ENCODE measurements around the gene CFAP69.

CFAP69 gene

DNA sequence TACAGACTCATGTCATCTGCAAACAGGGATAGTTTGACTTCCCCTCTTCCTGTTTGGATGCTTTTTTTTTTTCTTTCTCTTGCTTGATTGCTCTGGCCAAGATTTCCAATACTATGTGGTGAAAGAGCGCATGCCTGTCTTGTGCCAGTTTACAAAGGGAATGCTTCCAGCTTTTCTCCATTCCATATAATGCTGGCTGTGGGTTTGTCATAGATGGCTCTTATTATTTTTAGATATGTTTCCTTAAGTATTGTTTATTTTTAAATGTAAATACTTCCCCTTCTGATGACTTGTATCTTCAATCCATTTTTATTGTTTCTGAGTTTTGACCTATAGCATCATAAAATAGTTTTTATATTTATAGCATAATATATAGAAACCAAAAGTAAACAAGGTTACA, 58.3 kb downstream of the CFAP69 start:
- no peak overlapping the region for H3K4me3 ChIP-seq (ENCODE audit: control insufficient read depth, low read depth, low read length)
- no peak for DNase-seq (ENCODE audit: low read depth)
- TF ChIP-seq, protein P1, sequence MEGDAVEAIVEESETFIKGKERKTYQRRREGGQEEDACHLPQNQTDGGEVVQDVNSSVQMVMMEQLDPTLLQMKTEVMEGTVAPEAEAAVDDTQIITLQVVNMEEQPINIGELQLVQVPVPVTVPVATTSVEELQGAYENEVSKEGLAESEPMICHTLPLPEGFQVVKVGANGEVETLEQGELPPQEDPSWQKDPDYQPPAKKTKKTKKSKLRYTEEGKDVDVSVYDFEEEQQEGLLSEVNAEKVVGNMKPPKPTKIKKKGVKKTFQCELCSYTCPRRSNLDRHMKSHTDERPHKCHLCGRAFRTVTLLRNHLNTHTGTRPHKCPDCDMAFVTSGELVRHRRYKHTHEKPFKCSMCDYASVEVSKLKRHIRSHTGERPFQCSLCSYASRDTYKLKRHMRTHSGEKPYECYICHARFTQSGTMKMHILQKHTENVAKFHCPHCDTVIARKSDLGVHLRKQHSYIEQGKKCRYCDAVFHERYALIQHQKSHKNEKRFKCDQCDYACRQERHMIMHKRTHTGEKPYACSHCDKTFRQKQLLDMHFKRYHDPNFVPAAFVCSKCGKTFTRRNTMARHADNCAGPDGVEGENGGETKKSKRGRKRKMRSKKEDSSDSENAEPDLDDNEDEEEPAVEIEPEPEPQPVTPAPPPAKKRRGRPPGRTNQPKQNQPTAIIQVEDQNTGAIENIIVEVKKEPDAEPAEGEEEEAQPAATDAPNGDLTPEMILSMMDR (IDR thresholded peaks at IDR 0.05; ENCODE audit: control insufficient read depth, insufficient read depth, low read depth, low read length, missing control alignments), result no peak

DNA sequence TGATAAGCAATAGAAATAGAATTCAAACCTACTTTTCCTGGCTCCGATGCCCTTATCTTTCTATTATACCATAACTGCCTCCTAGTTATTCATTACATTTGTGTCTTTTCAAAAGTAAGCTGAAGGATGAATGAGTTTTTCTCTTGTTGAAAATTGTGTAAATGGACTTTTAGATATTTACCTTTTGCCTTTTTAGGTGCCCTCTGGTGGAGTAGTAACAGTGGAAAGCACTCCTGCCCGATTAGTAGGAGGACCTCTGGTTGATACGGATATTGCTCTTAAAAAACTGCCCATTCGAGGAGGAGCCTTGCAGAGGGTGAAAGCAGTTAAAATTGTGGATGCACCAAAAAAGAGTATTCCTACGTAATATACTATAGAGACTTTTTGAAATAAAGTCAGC, 64.9 kb downstream of the CFAP69 start:
- TF ChIP-seq, protein P1 (IDR thresholded peaks at IDR 0.05; ENCODE audit: control insufficient read depth, insufficient read depth, low read depth, low read length, missing control alignments), result no peak
- no peak for DNase-seq (ENCODE audit: low read depth)
- no peak overlapping the region for H3K4me3 ChIP-seq (ENCODE audit: control insufficient read depth, low read depth, low read length)

DNA sequence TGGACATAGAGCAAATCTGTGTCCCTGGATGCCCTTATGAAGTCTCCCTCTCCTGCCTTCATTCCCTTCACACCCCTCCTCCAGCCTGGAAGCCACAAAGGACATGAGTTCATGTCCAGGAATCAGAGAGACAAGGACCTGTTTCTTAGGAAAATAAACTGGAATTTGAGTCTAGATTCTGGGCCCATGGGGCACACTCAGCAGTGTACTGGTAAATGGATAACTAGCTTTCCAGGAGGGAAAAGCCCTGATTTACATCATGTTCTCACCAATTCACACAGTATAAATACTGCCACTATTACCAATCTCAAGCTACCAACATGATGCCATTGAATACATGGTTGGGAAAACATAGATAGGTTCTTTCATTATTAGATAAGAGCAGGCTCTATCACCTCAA, 66.2 kb downstream of the CFAP69 start:
- TF ChIP-seq, protein P1 (IDR thresholded peaks at IDR 0.05; ENCODE audit: control insufficient read depth, insufficient read depth, low read depth, low read length, missing control alignments), result no peak
- H3K4me3 ChIP-seq (ENCODE audit: control insufficient read depth, low read depth, low read length), result no peak overlapping the region
- no peak for DNase-seq (ENCODE audit: low read depth)

DNA sequence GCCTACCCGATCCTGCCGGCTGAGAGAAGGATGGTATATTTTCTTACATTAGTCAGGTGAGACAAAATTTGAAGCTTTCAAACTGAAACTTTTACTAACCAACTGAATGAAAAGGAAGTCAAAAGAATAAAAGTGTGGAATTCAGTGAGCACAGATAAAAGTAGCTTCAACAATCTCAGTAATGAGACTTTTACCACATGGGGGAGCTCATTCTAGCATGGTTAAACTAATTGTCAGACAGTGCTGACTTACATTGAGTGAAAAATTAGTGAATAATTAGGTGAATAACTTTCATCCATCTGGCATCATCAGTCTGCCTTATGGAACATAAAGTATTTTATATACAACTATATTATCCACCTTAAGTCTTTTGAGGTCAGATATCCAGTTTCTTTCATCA, 67.8 kb downstream of the CFAP69 start:
- no peak overlapping the region for H3K4me3 ChIP-seq (ENCODE audit: control insufficient read depth, low read depth, low read length)
- DNase-seq (ENCODE audit: low read depth), result no peak
- TF ChIP-seq, protein P1 (IDR thresholded peaks at IDR 0.05; ENCODE audit: control insufficient read depth, insufficient read depth, low read depth, low read length, missing control alignments), result peak; percentile 28

DNA sequence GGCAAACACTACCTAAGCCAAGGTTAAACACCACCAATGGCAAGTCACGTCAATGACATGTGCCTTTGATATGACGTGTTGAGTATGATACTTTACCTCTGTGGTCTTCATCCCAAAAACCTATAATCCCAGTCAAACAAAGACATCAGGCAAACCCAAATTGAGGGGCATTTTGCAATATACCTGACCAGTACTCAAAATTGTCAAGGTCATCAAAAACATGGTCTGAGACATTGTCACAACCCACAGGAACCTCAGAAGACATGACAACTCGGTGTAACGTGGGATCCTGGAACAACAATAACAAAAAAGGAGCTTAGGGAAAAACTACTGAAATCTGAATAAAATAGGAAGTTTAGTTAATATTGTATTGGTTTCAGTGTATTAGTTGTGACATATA, 68.9 kb downstream of the CFAP69 start:
- no peak overlapping the region for H3K4me3 ChIP-seq (ENCODE audit: control insufficient read depth, low read depth, low read length)
- TF ChIP-seq, protein P1 (IDR thresholded peaks at IDR 0.05; ENCODE audit: control insufficient read depth, insufficient read depth, low read depth, low read length, missing control alignments), result no peak
- DNase-seq (ENCODE audit: low read depth), result no peak

DNA sequence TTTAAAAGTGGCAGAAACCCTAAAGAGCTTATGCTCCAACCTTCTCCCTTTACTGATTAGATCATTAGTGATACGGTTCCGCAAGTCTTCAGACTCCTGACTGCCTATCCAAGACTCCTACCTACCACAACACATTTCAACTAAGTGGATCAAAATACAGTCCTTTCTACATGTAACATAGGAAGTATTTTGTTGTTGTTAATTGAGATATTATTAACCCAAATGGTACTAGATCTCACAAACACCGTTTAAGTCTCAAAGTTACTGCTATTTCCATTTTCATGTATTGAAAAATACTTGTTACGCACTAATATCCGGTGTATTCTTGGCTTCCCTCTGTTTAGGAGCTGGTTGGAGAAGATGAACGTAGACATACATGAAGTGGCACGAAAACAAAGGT, 75.0 kb downstream of the CFAP69 start:
- no peak for DNase-seq (ENCODE audit: low read depth)
- TF ChIP-seq, protein P1 (IDR thresholded peaks at IDR 0.05; ENCODE audit: control insufficient read depth, insufficient read depth, low read depth, low read length, missing control alignments), result no peak
- no peak overlapping the region for H3K4me3 ChIP-seq (ENCODE audit: control insufficient read depth, low read depth, low read length)

DNA sequence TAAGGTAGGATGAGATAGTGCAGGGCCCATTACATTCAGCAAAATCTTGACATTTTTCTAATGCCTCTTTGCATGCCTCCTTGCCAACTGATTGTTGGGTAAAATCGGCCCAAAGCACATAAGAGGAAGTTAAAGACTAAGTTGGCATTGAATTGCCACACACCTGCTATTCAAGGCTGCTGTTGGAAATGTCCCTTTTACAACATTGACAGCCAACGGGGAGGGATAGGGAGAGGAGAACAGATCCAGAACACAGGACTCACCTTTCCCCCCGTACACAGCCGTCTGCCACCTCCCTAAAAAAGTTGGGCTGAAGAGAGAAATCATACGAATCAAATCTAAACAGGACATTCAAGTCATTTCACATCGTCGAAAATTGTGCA, 75.4 kb downstream of the CFAP69 start:
- no peak for DNase-seq (ENCODE audit: low read depth)
- no peak overlapping the region; the same call in 1 of the 2 replicates for H3K4me3 ChIP-seq (ENCODE audit: control insufficient read depth, low read depth, low read length)
- TF ChIP-seq, protein P1 (IDR thresholded peaks at IDR 0.05; ENCODE audit: control insufficient read depth, insufficient read depth, low read depth, low read length, missing control alignments), result no peak

Data from AG09309 (cell line).